ENCODE results near the gene CYP2F1.

CYP2F1 gene

GRCh38 chr19:41175801-41176777 is 61.9 kb downstream of the CYP2F1 start:
- peak in 1 of 2 donors; percentile 2 for DNase-seq (ENCODE audit: low read depth in 2 of 2, low spot score in 1 of 2)
